Cortex of kidney (tissue), 1 donor: ENCODE measurements around the gene DPP3.
"Not testable (repeated sequence)": the region's sequence is repeated elsewhere in the genome, so short reads cannot be mapped to it uniquely, and the experiment has no call there.

Source experiments
- DNase-seq: peaks from one replicate; lab custom pipeline; 2025; lab: John Stamatoyannopoulos, UW

The DPP3 gene

DNA sequence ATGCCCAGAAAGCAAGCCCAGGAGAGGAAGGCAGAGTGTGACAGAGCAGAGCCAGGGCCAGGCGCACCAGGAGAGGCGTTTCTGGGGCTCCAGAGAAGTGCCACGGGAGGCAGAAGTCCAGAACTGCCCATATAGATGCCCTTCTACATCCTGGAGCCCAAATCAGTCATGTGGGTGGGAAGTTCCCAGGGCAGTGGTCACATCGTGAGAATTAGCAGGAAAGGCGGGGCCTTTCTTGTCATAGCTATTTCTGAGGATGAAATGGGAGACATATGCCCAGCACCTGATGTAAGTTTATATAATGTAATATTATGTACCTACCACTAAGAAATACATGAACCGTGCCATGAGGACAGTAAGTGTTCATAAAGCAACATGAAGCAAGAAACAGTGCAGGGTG lies 52.5 kb downstream of the DPP3 start:
- no peak for DNase-seq

DNA sequence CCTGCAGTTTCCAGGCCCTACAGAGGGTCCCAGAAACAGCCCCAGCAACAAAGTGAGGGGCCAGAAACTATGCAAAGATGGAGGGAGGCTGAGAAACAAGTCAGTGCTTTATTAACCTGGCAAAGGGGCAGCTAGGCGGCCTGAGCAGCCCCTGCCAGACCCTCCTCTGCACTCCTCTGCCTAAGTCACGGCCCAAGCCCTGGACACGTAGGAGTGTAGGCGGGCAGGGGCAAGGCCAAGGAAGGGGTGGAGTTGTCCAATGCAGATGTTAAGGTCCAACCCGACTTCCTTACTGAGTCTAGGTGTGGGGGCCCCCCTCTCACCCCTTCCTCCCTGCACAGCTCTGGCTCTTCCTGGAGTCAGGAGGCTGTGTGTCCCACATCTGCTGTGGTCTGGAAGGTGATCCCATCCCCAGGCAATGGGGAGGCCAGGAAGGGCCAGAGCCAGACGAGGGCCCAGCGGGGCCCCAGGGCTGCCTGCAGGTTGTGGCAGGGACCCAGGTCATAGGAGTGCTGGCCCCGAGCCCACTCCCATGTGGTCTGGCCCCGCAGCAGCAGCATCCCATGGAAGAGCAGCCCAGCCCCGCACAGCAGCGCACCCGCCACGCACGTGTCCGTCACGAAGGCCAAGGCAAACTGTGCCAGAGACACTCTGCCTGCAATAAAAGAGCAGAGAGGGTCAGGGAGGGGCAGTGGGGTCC lies 59.1 kb downstream of the DPP3 start:
- DNase-seq = no peak

DNA sequence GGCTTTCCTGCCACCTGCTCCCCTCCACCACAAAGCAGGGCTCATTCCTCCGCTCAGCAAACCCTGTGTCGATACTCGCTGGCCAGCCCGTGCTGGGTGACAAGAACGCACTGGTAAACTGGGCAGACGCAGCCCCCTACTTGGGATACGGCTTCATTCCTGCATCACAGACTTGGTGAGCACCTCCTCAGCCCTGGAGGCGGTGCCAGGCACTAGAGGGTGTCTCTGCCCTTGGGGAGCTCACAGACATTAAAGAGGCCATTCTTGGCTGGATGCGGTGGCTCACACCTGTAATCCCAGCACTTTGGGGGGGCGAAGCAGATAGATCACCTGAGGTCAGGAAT lies 59.6 kb downstream of the DPP3 start:
- DNase-seq = no peak

DNA sequence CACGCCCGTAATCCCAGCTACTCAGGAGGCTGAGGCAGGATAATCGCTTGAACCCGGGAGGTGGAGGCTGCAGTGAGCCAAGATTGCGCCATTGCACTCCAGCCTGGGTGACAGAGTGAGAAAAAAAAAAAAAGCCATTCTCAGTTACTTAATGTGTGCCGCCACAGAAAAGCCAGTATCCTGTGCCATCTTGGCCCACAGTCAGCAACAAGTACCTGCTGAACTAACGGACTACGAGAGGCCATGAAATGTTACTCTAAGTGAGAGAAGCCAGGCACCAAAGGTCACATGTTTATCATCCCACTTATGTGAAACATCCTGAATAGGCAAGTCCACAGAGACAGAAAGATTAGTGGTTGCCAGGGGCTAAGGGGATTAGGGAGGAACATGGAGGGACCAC lies 60.4 kb downstream of the DPP3 start:
- DNase-seq = not testable (repeated sequence)

DNA sequence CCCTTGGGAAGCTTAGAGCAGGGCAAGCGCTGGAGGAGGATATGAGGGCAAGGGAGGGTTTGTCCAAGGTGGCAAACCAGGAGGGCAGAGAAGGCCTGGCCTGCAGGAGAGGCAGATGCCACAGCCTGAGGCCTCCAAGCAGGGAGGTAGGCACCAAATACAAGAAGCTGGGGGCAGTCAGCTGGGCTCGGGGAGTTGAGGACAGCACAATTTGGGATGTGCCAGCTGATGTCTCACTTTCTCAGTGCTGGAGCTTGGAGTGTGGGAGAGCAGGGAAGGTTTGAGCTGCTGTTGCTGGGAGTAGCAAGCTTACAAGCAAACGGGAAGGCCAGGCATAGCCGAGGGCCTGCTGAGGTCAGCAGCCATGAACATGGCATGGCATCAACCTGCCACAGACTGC lies 61.7 kb downstream of the DPP3 start:
- no peak for DNase-seq

DNA sequence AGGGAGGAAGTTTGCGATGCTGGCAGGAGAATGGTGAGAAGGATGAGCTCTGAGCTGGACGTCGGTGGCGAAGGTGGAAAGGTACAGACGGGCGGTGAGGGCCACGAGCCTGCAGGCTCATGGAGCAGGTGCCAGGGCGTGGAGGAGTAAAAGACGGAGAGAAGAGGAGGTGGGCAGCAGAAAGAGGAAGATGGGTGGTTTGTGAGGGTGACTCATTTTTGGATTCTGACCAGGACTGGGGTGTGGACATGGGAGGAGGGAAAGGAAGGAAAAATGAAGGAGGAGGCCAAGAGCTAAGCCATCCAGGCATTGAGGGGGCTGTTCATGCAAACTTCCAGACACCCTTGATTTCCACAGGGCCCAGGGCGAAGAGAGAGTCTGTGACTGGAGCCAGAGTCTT lies 62.1 kb downstream of the DPP3 start:
- no peak for DNase-seq

DNA sequence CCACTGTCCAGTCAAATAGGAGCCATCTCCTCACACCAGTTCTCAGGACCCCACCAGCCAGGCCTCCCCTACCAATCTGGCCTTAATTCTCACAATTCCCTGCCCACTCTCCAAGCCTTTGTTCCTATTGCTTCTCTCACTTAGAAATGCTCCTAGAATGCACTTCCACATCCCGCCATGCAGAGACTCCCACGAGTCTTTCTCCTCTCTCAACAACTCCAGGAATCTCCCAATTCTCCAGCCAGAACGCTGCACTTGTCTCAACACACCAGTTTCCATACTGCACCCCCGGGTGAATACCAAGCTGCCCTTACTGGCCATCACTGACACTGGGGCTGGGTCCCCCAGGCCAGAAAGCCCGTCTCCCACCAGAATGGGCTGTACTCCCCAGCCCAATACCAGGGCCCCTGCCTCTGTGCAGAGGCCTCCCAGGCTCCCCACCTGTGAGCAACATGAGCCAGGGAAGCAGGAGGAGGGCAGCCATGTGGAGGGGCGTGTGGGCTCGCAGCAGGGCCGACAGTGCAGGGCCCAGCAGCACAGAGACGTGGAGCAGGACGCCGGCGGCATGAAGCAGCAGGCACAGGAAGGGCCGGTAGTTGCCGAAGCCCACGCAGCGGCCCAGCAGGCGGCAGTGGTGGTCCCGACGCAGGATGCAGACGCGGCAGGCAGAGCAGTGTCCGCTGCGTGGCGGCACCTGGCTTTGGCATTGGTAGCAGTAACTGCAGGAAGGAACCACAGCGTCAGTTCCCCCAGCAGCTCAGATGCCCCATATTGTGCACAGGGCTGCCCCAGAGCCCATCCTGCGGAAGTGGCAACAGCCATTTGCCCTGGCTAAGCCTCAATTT lies 63.3 kb downstream of the DPP3 start:
- DNase-seq = no peak

DNA sequence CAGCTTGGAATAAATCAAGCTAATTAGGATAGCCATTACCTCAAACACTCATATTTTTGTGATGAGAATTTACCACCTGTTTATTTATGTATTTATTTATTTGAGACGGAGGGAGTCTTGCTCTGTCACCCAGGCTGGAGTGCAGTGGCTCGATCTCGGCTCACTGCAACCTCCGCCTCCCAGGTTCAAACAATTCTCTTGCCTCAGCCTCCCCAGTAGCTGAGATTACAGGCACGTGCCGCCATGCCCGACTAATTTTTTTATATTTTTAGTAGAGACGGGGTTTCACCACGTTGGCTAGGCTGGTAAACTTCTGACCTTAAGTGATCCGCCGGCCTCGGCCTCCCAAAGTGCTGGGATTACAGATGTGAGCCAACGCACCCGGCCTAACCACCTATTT lies 64.7 kb downstream of the DPP3 start:
- not testable (repeated sequence) for DNase-seq

DNA sequence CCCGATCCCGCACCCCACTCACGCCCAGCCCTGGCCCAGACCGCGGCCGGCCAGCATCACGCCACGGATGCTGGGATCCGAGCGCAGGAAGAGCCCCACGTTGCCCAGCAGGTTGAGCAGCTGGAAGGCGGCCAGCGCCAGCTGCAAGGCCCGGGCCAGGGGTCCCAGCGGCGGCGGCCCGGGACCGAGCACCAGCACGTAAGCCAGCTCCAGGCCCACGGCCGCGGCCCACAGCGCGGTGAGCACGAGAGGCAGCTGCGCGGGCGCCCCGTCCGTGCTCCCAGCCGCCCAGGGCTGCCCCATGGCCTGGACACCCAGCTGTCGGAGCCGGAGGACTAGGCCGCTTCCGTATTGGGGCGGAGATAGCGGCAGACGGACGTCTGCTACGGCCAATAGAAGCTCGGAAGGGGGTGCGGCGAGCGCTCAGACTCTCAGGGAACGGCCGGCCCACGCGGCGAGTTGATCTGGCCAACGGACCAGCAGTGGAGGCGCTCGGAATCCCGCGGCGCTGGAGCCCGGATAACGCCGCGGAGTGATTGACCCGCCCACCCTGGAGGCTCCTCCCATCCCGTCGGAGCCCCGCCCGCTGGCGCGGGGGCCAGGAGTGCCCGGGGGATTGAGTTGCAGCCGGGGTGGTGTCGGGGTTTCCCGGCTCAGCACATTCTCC lies 65.6 kb downstream of the DPP3 start, which contains the start of gene ZDHHC24:
Gene ZDHHC24 (minus strand): TSS at position 348 of the 667 bp plus-strand sequence. CDS start 45 bp downstream, at position 303.
- peak; percentile 78 for DNase-seq

DNA sequence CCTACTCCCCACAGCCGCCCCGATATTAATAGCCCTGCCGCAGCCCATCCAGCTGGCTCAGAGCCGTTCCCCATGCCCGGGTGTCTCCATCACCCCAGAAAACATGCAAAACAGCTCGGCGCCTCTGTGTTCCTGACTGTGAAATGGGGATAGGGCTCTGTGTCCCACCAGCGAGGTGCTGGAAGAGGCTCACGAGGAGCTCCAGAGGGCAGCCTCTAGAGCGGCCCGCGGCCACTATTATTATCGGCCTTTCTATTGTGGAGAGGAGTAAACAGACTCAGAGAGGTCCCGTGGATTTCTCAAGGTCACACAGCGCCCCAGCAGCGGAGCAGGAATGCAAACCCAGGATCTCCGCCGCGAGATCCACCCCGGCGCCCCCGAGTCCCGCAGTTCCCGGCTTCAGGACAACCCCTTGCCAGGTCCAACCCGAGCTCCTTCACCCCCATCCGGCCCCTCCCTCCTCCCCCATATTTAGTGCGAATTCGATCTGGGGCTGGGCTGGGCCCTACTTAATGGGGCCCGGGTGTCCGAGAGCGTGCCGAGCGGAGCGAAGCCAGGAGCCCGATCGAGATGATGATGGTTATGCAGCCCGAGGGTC lies 66.2 kb downstream of the DPP3 start, which contains the start of gene ACTN3:
Gene ACTN3 (plus strand): TSS at position 536 of the 598 bp plus-strand sequence. CDS start 35 bp downstream, at position 571.
- no peak for DNase-seq

DNA sequence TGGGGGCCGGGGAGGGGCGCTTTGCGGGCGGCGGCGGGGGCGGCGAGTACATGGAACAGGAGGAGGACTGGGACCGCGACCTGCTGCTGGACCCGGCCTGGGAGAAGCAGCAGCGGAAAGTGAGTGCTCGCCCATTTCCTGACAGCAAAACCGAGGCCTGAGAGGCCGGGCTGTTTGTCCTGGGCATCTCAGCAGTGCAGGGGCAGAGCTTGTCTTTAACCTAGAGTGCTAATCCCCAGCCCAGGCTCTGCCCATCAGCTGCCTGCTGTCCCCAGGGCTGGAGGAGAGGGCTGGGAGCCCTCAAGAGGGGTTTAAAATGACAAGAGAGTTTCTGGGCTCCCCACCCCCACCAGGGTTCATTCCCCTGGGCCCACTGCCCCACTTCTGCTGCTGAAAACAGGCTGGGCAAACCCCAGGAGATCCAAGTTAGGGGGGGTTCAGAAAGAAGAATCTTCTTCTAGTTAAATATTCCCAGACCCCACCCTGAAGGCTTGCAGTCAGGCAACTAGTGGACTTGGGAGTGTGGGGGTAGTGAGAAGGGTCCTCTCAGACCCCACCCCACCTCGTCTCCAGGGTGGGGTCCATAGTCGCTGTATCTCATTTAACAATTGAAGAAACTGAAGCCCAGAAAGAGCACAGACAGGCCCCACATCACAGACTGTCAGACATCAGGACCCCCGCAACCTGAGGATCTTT lies 66.9 kb downstream of the DPP3 start:
- DNase-seq = no peak

DNA sequence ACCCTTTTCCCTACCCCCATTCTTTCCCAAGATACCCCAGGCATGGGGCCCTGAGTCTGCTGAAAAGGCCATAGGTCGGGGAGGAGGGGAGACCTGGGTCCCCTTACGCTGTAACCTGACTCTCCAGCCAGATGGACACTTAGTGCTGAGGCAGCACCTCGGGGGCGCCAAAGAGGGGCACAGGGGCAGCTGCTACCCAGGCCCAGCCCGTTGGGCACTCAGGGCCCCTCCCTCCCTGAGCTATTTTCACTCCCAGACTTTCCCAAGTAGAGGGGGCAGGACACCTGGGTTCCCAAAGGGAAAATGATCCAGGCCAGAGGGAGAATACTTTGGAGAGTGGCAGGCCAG lies 67.4 kb downstream of the DPP3 start:
- no peak for DNase-seq

DNA sequence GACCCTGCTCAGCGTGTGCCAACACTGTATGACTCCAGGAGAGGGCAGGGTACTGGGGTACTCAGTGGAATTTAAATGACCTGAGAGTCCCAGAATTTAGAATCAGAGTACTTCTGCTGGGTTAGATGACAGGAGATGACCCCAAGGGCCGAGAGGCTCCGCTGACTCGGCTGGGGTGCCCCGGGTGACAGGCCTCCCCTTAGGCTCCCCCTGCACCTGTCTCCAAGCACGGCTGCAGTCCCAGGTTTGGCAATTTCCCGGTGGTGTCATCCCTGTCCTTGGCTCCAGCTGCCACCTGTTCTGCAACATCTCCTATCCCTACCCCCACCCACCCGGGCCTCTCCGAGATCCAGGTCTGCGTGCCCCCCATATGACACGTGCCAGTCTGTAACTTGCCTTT lies 67.8 kb downstream of the DPP3 start:
- DNase-seq = no peak

DNA sequence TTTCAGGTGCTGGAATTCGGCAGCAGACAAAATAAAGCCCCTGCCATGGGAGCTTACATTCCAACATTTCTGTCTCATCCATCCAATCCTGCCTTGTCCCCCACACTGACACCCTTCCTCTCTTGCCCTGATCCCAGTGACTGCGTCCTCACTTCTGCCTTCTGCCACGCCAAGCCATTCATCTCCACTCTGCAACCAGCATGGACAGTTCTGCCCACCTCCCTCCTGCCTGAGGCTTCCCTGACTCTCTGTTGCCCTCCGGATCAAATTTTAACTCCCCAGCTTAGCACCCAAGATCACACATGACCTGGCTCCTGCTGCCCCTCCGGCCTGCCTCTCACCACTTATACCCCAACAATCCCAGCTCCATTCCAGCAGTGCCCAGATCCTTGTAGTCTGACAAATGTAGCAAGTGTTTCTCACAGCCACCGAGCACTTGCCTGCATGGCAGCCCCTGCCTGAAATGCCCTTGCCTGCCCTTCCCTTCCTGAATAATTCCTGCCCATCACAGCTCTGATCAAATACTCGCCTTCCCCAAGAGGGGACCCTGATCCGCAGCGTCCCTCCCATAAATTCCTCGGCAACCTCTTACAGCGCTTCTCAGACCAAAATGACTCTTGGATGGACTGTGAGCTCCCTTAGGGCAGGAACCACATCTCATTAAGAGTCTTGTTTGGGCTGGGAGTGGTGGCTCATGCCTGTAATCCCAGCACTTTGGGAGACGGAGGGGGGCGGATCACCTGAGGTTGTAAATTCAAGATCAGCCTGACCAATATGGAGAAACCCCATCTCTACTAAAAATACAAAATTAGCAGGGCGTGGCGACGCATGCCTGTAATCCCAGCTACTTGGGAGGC lies 68.8 kb downstream of the DPP3 start:
- DNase-seq = no peak

DNA sequence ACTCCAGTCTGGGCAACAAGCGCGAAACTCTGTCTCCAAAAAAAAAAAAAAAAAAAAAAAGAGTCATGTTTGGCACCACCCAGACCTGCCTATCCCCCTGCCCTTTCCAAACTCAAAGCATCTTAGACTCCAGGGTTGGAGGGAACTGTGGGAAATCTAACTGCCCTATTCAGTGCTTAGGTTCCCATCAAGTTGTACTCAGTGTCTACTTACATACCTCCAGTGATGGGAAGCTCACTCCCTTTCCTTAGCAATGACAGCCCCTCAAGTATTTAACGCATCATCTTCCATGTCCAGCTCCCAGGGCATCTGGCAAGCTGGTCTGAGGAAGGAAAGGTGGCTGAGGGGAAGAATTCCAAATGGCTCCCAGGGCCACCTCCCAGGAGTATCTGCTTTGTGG lies 69.5 kb downstream of the DPP3 start:
- no peak for DNase-seq

DNA sequence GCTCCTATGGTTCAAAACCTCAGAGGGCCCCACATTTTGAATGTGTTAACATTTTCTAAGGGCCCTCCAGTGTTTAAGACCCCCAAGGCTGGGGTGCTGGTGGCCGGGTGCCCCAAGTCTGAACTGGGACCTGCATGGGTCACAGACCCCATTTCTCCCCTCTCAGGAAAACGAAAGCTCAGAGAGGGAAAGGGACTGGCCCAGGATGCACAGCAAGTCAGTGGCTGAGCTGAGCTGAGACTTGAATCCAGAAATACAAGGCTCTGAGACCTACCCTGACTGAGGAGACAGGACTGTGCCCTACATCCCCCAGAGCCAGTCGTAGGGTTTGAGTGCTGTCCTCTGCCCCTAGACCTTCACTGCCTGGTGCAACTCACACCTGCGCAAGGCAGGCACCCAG lies 70.7 kb downstream of the DPP3 start:
- DNase-seq = no peak

DNA sequence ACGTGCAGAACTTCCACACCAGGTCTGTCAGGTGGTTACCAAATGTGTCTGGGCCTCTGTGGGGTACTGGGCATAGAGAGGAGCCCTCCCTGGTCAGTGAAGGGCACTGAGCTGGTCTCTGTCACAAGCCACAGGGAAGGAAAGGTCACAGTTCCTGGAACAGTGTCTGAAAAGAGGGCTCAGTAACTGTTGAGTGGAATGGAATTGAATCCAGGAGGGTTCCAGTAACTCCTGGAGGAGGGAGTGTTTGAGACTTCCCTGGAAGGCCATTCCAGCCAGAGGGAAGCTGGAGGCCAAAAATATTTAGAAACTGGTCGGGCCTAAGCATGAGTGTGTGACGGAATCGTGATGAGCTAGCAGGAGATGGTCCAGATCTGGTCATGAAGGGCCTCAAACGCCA lies 74.4 kb downstream of the DPP3 start:
- no peak for DNase-seq

DNA sequence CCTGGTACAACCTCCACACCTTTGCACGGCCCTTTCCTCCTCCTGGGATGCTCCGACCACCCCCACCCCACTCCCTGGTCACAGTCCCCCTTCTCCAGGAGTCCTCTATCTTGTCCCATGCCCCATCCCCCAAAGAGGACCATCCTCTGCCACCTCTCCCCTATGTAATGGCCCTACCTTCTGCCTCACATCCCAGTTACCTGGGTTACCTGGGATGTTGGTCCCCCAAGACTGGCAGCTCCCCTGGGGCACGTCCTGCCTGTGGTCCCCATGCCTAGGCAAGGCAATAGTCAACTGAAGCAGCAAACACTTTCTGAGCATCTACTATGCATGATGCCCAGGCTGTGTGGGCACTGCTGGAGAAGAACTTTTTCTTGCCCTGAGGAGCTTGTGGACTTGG lies 75.2 kb downstream of the DPP3 start:
- DNase-seq = no peak

DNA sequence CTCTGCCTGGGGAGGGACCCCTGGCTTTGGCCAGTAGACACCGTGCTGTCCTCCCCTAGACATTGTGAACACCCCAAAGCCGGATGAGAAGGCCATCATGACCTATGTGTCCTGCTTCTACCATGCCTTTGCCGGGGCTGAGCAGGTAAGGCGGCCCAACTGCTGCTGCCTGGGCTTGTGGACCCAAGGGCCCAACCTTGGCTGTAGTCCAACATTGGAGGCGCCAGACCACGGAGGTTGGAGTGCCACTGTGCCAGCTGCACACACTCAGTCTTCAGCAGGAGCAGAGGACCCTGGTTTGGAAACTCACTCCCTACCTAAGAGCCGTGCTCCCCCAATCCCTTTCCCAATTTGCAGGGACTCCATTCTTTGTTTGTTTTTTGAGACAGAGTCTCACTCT lies 75.9 kb downstream of the DPP3 start:
- no peak for DNase-seq

DNA sequence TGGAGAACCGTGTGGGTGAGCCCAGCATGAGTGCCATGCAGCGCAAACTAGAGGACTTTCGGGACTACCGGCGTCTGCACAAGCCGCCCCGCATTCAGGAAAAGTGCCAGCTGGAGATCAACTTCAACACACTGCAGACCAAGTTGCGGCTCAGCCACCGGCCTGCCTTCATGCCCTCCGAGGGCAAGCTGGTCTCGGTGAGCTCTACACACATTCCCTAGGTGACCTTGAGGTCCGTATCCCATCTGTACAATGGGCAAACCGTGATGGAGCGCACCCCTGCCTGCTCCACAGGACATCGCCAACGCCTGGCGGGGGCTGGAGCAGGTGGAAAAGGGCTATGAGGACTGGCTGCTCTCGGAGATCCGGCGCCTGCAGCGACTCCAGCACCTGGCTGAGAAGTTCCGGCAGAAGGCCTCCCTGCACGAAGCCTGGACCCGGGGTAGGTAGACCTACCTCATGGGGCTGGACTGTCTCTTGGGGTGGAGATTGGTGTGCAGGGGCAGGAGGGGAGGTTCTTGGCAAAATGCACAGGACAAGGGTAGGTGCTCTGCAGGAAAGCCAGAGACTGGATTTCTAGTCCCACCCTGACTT lies 77.6 kb downstream of the DPP3 start:
- no peak for DNase-seq
